GM21390 (cell line): ENCODE measurements around the gene IMMT.

Experiments used
- ATAC-seq: cut with Tn5 transposase; IDR thresholded peaks from one replicate; pipeline ENCODE4 v1.9.1; 2021; ENCODE audit not compliant: unreplicated experiment

IMMT gene

GRCh38 chr2:86094229-86094628 is 101.0 kb downstream of the IMMT start:
- no peak for ATAC-seq
